HEK293 (cell line): ENCODE measurements around the gene GNB2.

Source experiments
- BCL11B ChIP-seq: fragments of 450-650 bp; formaldehyde crosslinking; IDR thresholded peaks from 2 replicates; pipeline ENCODE4 v1.5.1; 2016; ENCODE audit warnings: low read depth, missing biosample characterization, missing genetic modification characterization
- EGR2 ChIP-seq: fragments of 450-650 bp; formaldehyde crosslinking; IDR thresholded peaks from 2 replicates; pipeline ENCODE4 v1.5.1; 2016; ENCODE audit warnings: low read depth, missing biosample characterization, missing genetic modification characterization
- FEZF1 ChIP-seq: fragments of 450-650 bp; formaldehyde crosslinking; IDR thresholded peaks from 2 replicates; pipeline ENCODE4 v1.5.1; 2016; ENCODE audit warnings: missing biosample characterization, missing genetic modification characterization
- GLI2 ChIP-seq: fragments of 450-650 bp; formaldehyde crosslinking; IDR thresholded peaks from 2 replicates; pipeline ENCODE4; 2017; ENCODE audit warnings: missing biosample characterization, missing genetic modification characterization, low read depth, borderline replicate concordance
- KLF7 ChIP-seq: fragments of 450-650 bp; formaldehyde crosslinking; IDR thresholded peaks from 2 replicates; pipeline ENCODE4 v1.5.1; 2016; ENCODE audit warnings: missing biosample characterization, missing genetic modification characterization, borderline replicate concordance
- KLF8 ChIP-seq: fragments of 450-650 bp; formaldehyde crosslinking; IDR thresholded peaks from 2 replicates; pipeline ENCODE4 v1.5.1; 2016; ENCODE audit warnings: missing biosample characterization, missing genetic modification characterization
- SALL2 ChIP-seq: fragments of 450-650 bp; formaldehyde crosslinking; IDR thresholded peaks from 2 replicates; pipeline ENCODE4 v1.5.0; 2017; ENCODE audit warnings: missing biosample characterization, mild to moderate bottlenecking, missing genetic modification characterization, borderline replicate concordance
- ZBTB20 ChIP-seq: fragments of 450-650 bp; formaldehyde crosslinking; IDR thresholded peaks from 2 replicates; pipeline ENCODE4 v1.5.1; 2016; ENCODE audit warnings: missing biosample characterization, missing genetic modification characterization
- ZNF138 ChIP-seq: fragments of 450-650 bp; formaldehyde crosslinking; IDR thresholded peaks from 2 replicates; pipeline ENCODE4 v1.5.1; 2016; ENCODE audit warnings: missing biosample characterization, missing genetic modification characterization, borderline replicate concordance
- ZNF16 ChIP-seq: fragments of 450-650 bp; formaldehyde crosslinking; IDR thresholded peaks from 2 replicates; pipeline ENCODE4 v1.5.1; 2016; ENCODE audit warnings: low read depth, missing biosample characterization, missing genetic modification characterization
- ZNF174 ChIP-seq: fragments of 450-650 bp; formaldehyde crosslinking; IDR thresholded peaks from 2 replicates; pipeline ENCODE4 v1.5.0; 2017; ENCODE audit warnings: missing biosample characterization, mild to moderate bottlenecking, missing genetic modification characterization
- ZNF19 ChIP-seq: fragments of 450-650 bp; formaldehyde crosslinking; IDR thresholded peaks from 2 replicates; pipeline ENCODE4; 2016; ENCODE audit warnings: missing biosample characterization, missing genetic modification characterization, low read depth
- ZNF23 ChIP-seq: fragments of 450-650 bp; formaldehyde crosslinking; IDR thresholded peaks from 2 replicates; pipeline ENCODE4 v1.5.1; 2016; ENCODE audit warnings: missing biosample characterization, missing genetic modification characterization, borderline replicate concordance
- ZNF302 ChIP-seq: fragments of 450-650 bp; formaldehyde crosslinking; IDR thresholded peaks from 2 replicates; pipeline ENCODE4 v1.5.1; 2016; ENCODE audit warnings: missing biosample characterization, missing genetic modification characterization, low read depth
- ZNF311 ChIP-seq: fragments of 450-650 bp; formaldehyde crosslinking; IDR thresholded peaks from 2 replicates; pipeline ENCODE4 v1.5.1; 2017; ENCODE audit warnings: missing biosample characterization, missing genetic modification characterization, borderline replicate concordance
- ZNF324 ChIP-seq: fragments of 450-650 bp; formaldehyde crosslinking; IDR thresholded peaks from 2 replicates; pipeline ENCODE4 v1.5.1; 2016; ENCODE audit warnings: missing biosample characterization, missing genetic modification characterization
- ZNF366 ChIP-seq: fragments of 450-650 bp; formaldehyde crosslinking; conservative IDR thresholded peaks from 2 replicates; pipeline ENCODE4 v1.5.1; 2016; ENCODE audit warnings: missing biosample characterization, missing genetic modification characterization
- ZNF37A ChIP-seq: fragments of 450-650 bp; IDR thresholded peaks from 2 replicates; pipeline ENCODE4 v1.5.1; 2018; ENCODE audit warnings: missing biosample characterization, missing genetic modification characterization
- ZNF394 ChIP-seq: fragments of 450-650 bp; formaldehyde crosslinking; IDR thresholded peaks from 2 replicates; pipeline ENCODE4 v1.5.1; 2016; ENCODE audit warnings: missing biosample characterization, missing genetic modification characterization, mild to moderate bottlenecking, moderate library complexity, borderline replicate concordance
- ZNF433 ChIP-seq: fragments of 450-650 bp; formaldehyde crosslinking; IDR thresholded peaks from 2 replicates; pipeline ENCODE4 v1.5.1; 2016; ENCODE audit warnings: missing biosample characterization, missing genetic modification characterization, low read depth
- ZNF621 ChIP-seq: fragments of 450-650 bp; formaldehyde crosslinking; IDR thresholded peaks from 2 replicates; pipeline ENCODE4 v1.5.1; 2017; ENCODE audit warnings: missing biosample characterization, missing genetic modification characterization
- ZNF623 ChIP-seq: fragments of 450-650 bp; formaldehyde crosslinking; IDR thresholded peaks from 2 replicates; pipeline ENCODE4 v1.5.1; 2016; ENCODE audit warnings: missing biosample characterization, missing genetic modification characterization
- ZNF624 ChIP-seq: fragments of 450-650 bp; formaldehyde crosslinking; IDR thresholded peaks from 2 replicates; pipeline ENCODE4 v1.5.1; 2017; ENCODE audit warnings: missing biosample characterization, missing genetic modification characterization
- ZNF677 ChIP-seq: fragments of 450-650 bp; IDR thresholded peaks from 2 replicates; pipeline ENCODE4 v1.5.0; 2018; ENCODE audit warnings: missing biosample characterization, mild to moderate bottlenecking, missing genetic modification characterization, moderate library complexity
- ZNF747 ChIP-seq: fragments of 450-650 bp; formaldehyde crosslinking; IDR thresholded peaks from 2 replicates; pipeline ENCODE4 v1.5.1; 2016; ENCODE audit warnings: missing biosample characterization, missing genetic modification characterization
- ZNF777 ChIP-seq: fragments of 450-650 bp; formaldehyde crosslinking; IDR thresholded peaks from 2 replicates; pipeline ENCODE4 v1.5.1; 2017; ENCODE audit warnings: missing biosample characterization, missing genetic modification characterization, borderline replicate concordance
- ZNF785 ChIP-seq: fragments of 450-650 bp; formaldehyde crosslinking; IDR thresholded peaks from 2 replicates; pipeline ENCODE4 v1.5.1; 2016; ENCODE audit warnings: missing biosample characterization, missing genetic modification characterization
- ZNF791 ChIP-seq: fragments of 450-650 bp; formaldehyde crosslinking; IDR thresholded peaks from 2 replicates; pipeline ENCODE4 v1.5.1; 2016; ENCODE audit warnings: missing biosample characterization, missing genetic modification characterization
- ZSCAN16 ChIP-seq: fragments of 450-650 bp; formaldehyde crosslinking; IDR thresholded peaks from 2 replicates; pipeline ENCODE4 v1.5.1; 2016; ENCODE audit warnings: missing biosample characterization, missing genetic modification characterization
- TF ChIP-seq, protein P1 (sequence below): fragments of 450-650 bp; formaldehyde crosslinking; IDR thresholded peaks from 2 replicates; pipeline ENCODE4 v1.5.1; 2016; ENCODE audit warnings: missing biosample characterization, missing genetic modification characterization, borderline replicate concordance
- TF ChIP-seq, protein P2 (sequence below): fragments of 450-650 bp; formaldehyde crosslinking; IDR thresholded peaks from 2 replicates; pipeline ENCODE4 v1.5.1; 2016; ENCODE audit warnings: missing biosample characterization, missing genetic modification characterization
- TF ChIP-seq, protein P3 (sequence below): fragments of 450-650 bp; formaldehyde crosslinking; IDR thresholded peaks from 2 replicates; pipeline ENCODE4 v1.5.0; 2017; ENCODE audit warnings: missing biosample characterization, missing genetic modification characterization, borderline replicate concordance

The GNB2 gene

GRCh38 chr7:100655908-100656674 is 17.4 kb upstream of the GNB2 start, which contains the start of gene ACTL6B (continued):
- TF ChIP-seq ZNF23 (tag by site-specific recombination) (no peak), KLF8 (tag by site-specific recombination) (peak; percentile 76; the same call in 1 of the 2 replicates), BCL11B (tag by site-specific recombination) (no peak), ZNF623 (no peak), ZNF777 (tag by site-specific recombination) (no peak), ZNF791 (tag by site-specific recombination) (no peak), ZNF174 (tag by site-specific recombination) (no peak), ZNF324 (tag by site-specific recombination) (no peak), KLF7 (tag by site-specific recombination) (no peak), ZNF747 (tag by site-specific recombination) (no peak), ZNF621 (tag by site-specific recombination) (no peak), EGR2 (peak; percentile 89), ZNF624 (tag by site-specific recombination) (no peak), ZNF37A (tag by site-specific recombination) (no peak), ZNF302 (tag by site-specific recombination) (no peak), ZNF366 (tag by site-specific recombination) (no peak), ZBTB20 (tag by site-specific recombination) (peak; percentile 31; the same call in 1 of the 2 replicates), ZNF16 (tag by site-specific recombination) (no peak), FEZF1 (no peak), ZNF433 (tag by site-specific recombination) (no peak), ZNF785 (tag by site-specific recombination) (no peak), ZNF311 (no peak), ZNF394 (no peak; the same call in 1 of the 2 replicates), ZNF677 (tag by site-specific recombination) (no peak), ZSCAN16 (tag by site-specific recombination) (no peak), ZNF19 (tag by site-specific recombination) (no peak), ZNF138 (tag by site-specific recombination) (no peak), GLI2 (no peak), SALL2 (tag by site-specific recombination) (no peak)
- TF ChIP-seq, protein P1, sequence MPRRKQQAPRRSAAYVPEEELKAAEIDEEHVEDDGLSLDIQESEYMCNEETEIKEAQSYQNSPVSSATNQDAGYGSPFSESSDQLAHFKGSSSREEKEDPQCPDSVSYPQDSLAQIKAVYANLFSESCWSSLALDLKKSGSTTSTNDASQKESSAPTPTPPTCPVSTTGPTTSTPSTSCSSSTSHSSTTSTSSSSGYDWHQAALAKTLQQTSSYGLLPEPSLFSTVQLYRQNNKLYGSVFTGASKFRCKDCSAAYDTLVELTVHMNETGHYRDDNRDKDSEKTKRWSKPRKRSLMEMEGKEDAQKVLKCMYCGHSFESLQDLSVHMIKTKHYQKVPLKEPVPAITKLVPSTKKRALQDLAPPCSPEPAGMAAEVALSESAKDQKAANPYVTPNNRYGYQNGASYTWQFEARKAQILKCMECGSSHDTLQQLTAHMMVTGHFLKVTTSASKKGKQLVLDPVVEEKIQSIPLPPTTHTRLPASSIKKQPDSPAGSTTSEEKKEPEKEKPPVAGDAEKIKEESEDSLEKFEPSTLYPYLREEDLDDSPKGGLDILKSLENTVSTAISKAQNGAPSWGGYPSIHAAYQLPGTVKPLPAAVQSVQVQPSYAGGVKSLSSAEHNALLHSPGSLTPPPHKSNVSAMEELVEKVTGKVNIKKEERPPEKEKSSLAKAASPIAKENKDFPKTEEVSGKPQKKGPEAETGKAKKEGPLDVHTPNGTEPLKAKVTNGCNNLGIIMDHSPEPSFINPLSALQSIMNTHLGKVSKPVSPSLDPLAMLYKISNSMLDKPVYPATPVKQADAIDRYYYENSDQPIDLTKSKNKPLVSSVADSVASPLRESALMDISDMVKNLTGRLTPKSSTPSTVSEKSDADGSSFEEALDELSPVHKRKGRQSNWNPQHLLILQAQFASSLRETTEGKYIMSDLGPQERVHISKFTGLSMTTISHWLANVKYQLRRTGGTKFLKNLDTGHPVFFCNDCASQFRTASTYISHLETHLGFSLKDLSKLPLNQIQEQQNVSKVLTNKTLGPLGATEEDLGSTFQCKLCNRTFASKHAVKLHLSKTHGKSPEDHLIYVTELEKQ, result no peak
- TF ChIP-seq, protein P2, sequence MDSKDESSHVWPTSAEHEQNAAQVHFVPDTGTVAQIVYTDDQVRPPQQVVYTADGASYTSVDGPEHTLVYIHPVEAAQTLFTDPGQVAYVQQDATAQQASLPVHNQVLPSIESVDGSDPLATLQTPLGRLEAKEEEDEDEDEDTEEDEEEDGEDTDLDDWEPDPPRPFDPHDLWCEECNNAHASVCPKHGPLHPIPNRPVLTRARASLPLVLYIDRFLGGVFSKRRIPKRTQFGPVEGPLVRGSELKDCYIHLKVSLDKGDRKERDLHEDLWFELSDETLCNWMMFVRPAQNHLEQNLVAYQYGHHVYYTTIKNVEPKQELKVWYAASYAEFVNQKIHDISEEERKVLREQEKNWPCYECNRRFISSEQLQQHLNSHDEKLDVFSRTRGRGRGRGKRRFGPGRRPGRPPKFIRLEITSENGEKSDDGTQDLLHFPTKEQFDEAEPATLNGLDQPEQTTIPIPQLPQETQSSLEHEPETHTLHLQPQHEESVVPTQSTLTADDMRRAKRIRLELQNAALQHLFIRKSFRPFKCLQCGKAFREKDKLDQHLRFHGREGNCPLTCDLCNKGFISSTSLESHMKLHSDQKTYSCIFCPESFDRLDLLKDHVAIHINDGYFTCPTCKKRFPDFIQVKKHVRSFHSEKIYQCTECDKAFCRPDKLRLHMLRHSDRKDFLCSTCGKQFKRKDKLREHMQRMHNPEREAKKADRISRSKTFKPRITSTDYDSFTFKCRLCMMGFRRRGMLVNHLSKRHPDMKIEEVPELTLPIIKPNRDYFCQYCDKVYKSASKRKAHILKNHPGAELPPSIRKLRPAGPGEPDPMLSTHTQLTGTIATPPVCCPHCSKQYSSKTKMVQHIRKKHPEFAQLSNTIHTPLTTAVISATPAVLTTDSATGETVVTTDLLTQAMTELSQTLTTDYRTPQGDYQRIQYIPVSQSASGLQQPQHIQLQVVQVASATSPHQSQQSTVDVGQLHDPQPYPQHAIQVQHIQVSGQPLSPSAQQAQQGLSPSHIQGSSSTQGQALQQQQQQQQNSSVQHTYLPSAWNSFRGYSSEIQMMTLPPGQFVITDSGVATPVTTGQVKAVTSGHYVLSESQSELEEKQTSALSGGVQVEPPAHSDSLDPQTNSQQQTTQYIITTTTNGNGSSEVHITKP, result no peak
- TF ChIP-seq, protein P3, sequence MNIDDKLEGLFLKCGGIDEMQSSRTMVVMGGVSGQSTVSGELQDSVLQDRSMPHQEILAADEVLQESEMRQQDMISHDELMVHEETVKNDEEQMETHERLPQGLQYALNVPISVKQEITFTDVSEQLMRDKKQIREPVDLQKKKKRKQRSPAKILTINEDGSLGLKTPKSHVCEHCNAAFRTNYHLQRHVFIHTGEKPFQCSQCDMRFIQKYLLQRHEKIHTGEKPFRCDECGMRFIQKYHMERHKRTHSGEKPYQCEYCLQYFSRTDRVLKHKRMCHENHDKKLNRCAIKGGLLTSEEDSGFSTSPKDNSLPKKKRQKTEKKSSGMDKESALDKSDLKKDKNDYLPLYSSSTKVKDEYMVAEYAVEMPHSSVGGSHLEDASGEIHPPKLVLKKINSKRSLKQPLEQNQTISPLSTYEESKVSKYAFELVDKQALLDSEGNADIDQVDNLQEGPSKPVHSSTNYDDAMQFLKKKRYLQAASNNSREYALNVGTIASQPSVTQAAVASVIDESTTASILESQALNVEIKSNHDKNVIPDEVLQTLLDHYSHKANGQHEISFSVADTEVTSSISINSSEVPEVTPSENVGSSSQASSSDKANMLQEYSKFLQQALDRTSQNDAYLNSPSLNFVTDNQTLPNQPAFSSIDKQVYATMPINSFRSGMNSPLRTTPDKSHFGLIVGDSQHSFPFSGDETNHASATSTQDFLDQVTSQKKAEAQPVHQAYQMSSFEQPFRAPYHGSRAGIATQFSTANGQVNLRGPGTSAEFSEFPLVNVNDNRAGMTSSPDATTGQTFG (tag by site-specific recombination), result no peak
